NT2/D1 (cell line): ENCODE data around the gene MYB.

Source experiments
- DNase-seq: peaks from one replicate; pipeline ENCODE4 v3.0.0-alpha.2; 2011; ENCODE audit warnings: low read depth, low spot score
- H3K27me3 ChIP-seq: 2 replicates; pipeline ENCODE4 v1.6.0; 2011; ENCODE audit warnings: mild to moderate bottlenecking; ENCODE audit not compliant: insufficient read length, insufficient read depth
- H3K36me3 ChIP-seq: 2 replicates; pipeline ENCODE4 v1.6.1; 2011; ENCODE audit warnings: mild to moderate bottlenecking, low read length, mixed read lengths; ENCODE audit not compliant: insufficient read depth, insufficient read length
- H3K4me1 ChIP-seq: 2 replicates; pipeline ENCODE4 v1.5.1; 2011; ENCODE audit not compliant: insufficient read depth, insufficient read length
- H3K4me3 ChIP-seq: 2 replicates; pipeline ENCODE4 v1.5.1; 2011; ENCODE audit warnings: low read depth; ENCODE audit not compliant: insufficient read length
- H3K9ac ChIP-seq: 2 replicates; pipeline ENCODE4 v1.6.0; 2011; ENCODE audit warnings: low read depth; ENCODE audit not compliant: insufficient read length
- H3K9me3 ChIP-seq: 2 replicates; pipeline ENCODE4 v1.5.1; 2011; ENCODE audit warnings: mild to moderate bottlenecking, low read length; ENCODE audit not compliant: insufficient read depth
- SUZ12 ChIP-seq: IDR thresholded peaks from 2 replicates; pipeline ENCODE4 v1.6.1; 2011; ENCODE audit not compliant: insufficient read length, insufficient read depth; ENCODE audit errors: extremely low read depth
- YY1 ChIP-seq: IDR thresholded peaks from 2 replicates; pipeline ENCODE4 v1.6.1; 2011; ENCODE audit not compliant: insufficient read length, insufficient read depth
- ZNF274 ChIP-seq: IDR thresholded peaks from 2 replicates; pipeline ENCODE4 v1.6.1; 2011; ENCODE audit warnings: mild to moderate bottlenecking, low read depth, low read length

MYB gene

DNA sequence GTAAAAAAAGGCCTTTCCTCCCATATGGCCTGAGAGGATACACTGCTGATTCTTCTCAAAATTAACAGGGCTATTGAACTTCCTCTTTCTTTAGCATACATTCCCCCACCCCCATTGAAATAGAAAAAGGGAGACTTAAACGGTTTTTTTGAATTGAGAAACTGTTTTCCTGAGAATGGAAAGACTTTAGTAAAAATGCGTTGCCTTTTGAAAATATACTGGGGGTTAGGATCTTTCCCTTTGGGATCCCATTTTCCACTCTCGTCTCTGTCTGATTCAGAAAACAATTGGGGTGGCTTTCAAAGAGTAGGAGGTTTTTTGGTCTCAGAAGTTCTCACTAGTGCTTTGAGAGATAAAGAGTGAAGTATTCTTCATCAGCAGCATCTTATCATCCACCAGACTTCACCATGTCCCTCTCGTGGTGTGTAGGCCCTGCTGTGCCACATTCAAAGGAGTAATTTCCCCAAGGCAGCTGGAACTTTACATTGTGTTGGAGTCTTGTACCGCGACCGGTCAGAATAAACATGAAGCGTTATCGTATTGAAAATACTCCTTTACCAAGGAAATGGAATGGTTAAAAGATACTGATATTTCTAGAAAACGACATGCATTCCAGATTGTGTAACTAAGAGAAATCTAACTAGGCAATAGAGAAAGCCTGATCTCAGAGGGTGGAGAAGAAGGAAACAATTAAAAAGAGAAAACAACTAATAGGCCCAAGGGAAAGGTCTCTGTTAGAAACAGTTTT, 10.6 kb downstream of the MYB start:
- H3K36me3 ChIP-seq, result no peaks in the 10 kb centered on the region

GRCh38 chr6:135192256-135193174, 11.4 kb downstream of the MYB start:
- Histone ChIP-seq H3K4me3 (no peak overlapping the region), H3K9ac (no peak overlapping the region), H3K9me3 (no peaks in the 10 kb centered on the region), H3K36me3 (no peaks in the 10 kb centered on the region), H3K4me1 (no peaks in the 10 kb centered on the region), H3K27me3 (no peaks in the 10 kb centered on the region)
- DNase-seq, result no peak
- TF ChIP-seq ZNF274, result no peak
- TF ChIP-seq YY1, result no peak
- TF ChIP-seq SUZ12, result no peak

More for the DNA sequence above, 10.6 kb downstream of the MYB start:
- no peak for DNase-seq
- TF ChIP-seq SUZ12 (no peak), YY1 (no peak), ZNF274 (no peak)
- Histone ChIP-seq H3K9me3 (no peaks in the 10 kb centered on the region), H3K9ac (no peak overlapping the region), H3K27me3 (no peaks in the 10 kb centered on the region), H3K4me3 (no peak overlapping the region), H3K4me1 (no peaks in the 10 kb centered on the region)

DNA sequence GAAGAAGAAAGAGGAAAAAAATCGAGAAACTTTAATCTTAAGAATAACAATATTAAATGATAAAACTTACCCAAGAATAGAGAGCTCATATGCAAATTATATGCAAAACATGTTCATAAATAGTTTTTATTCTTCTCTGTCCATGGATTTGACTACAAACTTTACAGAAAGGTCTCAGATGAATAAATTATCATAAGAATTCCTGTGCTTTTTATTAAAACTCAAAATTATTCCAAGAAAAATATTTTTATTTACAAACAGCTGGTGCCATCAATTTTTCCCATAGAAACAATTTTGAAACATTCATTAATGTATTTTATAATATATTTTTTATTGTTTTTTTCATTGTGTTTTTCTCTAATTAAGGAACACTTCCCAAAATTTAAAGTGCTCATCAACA, 12.1 kb downstream of the MYB start:
- Histone ChIP-seq H3K4me1 (no peaks in the 10 kb centered on the region), H3K36me3 (no peaks in the 10 kb centered on the region)
- DNase-seq, result no peak

GRCh38 chr6:135195041-135195440, 13.9 kb downstream of the MYB start:
- Histone ChIP-seq H3K9ac (no peak overlapping the region), H3K9me3 (no peaks in the 10 kb centered on the region), H3K36me3 (no peaks in the 10 kb centered on the region), H3K4me1 (no peaks in the 10 kb centered on the region), H3K4me3 (no peak overlapping the region), H3K27me3 (no peaks in the 10 kb centered on the region)
- no peak for DNase-seq
- no peak for TF ChIP-seq YY1
- TF ChIP-seq SUZ12, result no peak
- TF ChIP-seq ZNF274, result no peak

More for the DNA sequence above, 12.1 kb downstream of the MYB start:
- Histone ChIP-seq H3K4me3 (no peak overlapping the region), H3K9ac (no peak overlapping the region), H3K9me3 (no peaks in the 10 kb centered on the region), H3K27me3 (no peaks in the 10 kb centered on the region)
- TF ChIP-seq YY1 (no peak), ZNF274 (no peak)

- TF ChIP-seq SUZ12 (no peak), ZNF274 (no peak), YY1 (no peak)
- Histone ChIP-seq H3K36me3 (no peaks in the 10 kb centered on the region), H3K4me3 (no peak overlapping the region), H3K9ac (no peak overlapping the region), H3K9me3 (no peaks in the 10 kb centered on the region), H3K4me1 (no peaks in the 10 kb centered on the region), H3K27me3 (no peaks in the 10 kb centered on the region)
- DNase-seq, result no peak
Observed at GRCh38 chr6:135195522-135195921, 14.4 kb downstream of the MYB start.

DNA sequence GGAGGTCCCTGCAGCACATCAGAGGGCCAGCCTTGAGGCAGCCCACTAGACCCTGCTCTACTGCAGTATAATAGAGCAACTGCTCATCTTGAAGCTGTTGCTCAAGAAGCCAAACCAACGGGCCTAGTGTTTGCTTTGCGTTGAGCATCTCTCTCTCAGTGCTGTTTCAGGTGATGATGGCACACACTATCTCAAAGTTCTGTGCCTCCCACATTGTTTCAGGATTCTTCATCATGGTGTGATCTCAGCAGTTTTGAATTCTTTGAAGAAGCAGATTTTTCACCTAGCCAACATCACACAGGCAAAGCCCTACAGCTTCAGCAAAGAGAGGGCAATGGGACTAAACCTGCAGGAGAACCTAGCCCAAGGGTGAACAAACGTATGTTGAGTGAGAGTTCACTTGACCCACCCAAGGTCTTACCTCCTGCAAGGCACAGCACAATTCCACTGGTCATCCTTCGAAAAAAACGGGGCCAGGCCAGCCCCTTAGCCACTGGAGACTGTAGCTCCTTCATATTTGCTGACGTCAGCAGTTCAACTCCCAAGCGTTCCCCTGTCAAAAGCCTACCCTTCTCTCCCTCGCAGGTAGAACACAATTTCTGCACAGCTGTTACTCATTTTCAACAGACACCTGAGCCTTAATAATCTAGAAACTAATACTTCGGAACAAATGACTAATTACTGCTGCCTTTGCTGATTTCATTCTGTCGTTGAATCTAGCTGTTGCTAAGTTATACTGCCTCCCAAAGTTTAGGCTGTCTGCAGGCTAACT, 15.8 kb downstream of the MYB start:
- DNase-seq, result no peak
- H3K9me3 ChIP-seq, result no peaks in the 10 kb centered on the region
- no peaks in the 10 kb centered on the region for H3K27me3 ChIP-seq
- H3K36me3 ChIP-seq, result no peaks in the 10 kb centered on the region
- H3K4me1 ChIP-seq, result no peaks in the 10 kb centered on the region
- H3K4me3 ChIP-seq, result no peak overlapping the region
- TF ChIP-seq ZNF274, result no peak
- TF ChIP-seq SUZ12, result no peak
- TF ChIP-seq YY1, result no peak
- no peak overlapping the region for H3K9ac ChIP-seq

DNA sequence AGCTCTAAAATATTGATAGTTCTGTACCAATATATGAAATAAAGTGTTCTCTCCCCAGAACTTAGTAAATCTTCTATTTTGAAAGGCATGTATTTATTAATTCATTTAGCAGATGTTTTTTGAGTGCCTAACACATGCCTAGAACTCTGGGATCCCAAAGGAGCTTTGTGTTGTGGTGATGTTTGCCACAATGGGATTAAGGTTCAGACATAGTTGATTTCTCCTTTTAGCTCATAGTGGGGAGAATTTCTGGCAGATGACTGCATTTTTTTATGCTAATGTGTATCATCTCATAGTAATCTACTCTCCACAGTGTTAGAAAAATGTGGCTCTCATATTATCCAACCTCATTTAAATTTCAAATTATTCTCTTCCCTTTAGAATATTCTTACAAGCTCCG, 21.7 kb downstream of the MYB start:
- Histone ChIP-seq H3K9me3 (no peaks in the 10 kb centered on the region), H3K27me3 (no peaks in the 10 kb centered on the region), H3K4me3 (no peak overlapping the region), H3K9ac (no peak overlapping the region), H3K36me3 (no peaks in the 10 kb centered on the region), H3K4me1 (no peaks in the 10 kb centered on the region)
- TF ChIP-seq YY1 (no peak), SUZ12 (no peak), ZNF274 (no peak)
- DNase-seq, result no peak
